Prostate gland (tissue), 2 donors: ENCODE results near the gene MCC.

Source experiments
- POLR2A ChIP-seq: fragments of 450-650 bp; IDR thresholded peaks from one replicate; pipeline ENCODE4 v1.6.1; 2016; ENCODE audit warnings: antibody characterized with exemption, mild to moderate bottlenecking
- POLR2AphosphoS5 ChIP-seq: sonication (generic); formaldehyde crosslinking; IDR thresholded peaks from one replicate; pipeline ENCODE4 v1.6.1; 2017; ENCODE audit warnings: antibody characterized with exemption
- TF ChIP-seq, protein P1 (sequence below), 4 experiments: fragments of 200-600 bp in 2 of 4; fragments of 450-650 bp in 2 of 4; sonication (generic) in 2 of 4; IDR thresholded peaks; 1 replicate in 3 of 4; 2 replicates in 1 of 4; pipeline ENCODE4 v1.5.1; 2016 to 2019; ENCODE audit warnings: antibody characterized with exemption in 4 of 4, mild to moderate bottlenecking in 2 of 4, moderate library complexity in 2 of 4

DNA sequence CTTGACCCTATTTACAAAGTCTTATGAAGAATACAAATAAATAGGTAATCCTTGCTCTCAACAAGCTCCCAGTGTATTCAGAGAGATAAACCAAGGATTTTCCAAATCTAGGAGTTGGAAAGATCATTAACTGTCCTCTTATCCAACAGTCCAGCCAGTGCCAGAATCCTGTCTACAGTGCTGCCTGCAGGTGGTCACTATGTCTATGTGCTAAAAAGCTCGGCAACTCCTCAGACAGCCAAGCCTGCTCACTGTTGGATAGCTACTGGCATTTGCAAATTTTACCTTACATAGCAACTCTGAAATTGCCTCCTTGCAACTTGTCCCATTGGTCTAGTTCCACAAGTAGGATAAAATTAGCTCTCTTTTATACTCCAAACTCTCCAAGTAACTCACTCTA is 324.2 kb downstream of the MCC start:
- TF ChIP-seq, protein P1, sequence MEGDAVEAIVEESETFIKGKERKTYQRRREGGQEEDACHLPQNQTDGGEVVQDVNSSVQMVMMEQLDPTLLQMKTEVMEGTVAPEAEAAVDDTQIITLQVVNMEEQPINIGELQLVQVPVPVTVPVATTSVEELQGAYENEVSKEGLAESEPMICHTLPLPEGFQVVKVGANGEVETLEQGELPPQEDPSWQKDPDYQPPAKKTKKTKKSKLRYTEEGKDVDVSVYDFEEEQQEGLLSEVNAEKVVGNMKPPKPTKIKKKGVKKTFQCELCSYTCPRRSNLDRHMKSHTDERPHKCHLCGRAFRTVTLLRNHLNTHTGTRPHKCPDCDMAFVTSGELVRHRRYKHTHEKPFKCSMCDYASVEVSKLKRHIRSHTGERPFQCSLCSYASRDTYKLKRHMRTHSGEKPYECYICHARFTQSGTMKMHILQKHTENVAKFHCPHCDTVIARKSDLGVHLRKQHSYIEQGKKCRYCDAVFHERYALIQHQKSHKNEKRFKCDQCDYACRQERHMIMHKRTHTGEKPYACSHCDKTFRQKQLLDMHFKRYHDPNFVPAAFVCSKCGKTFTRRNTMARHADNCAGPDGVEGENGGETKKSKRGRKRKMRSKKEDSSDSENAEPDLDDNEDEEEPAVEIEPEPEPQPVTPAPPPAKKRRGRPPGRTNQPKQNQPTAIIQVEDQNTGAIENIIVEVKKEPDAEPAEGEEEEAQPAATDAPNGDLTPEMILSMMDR (IDR thresholded peaks at IDR 0.05): no peak
- TF ChIP-seq POLR2AphosphoS5: no peak
- TF ChIP-seq POLR2A: no peak
